Keratinocyte (primary cell): ENCODE results near the gene PRKAB1. TPM values are rescaled to one million over a fixed set of nuclear protein-coding genes. Genes with fewer than 3 reads are reported as not detected.

Experiments used
- DNase-seq: peaks from one replicate; pipeline ENCODE4 v3.0.0-alpha.2; 2011; ENCODE audit warnings: low read depth, missing footprints, low spot score
- FAIRE-seq: peaks from 2 replicates; lab custom pipeline; 2011; peaks lifted over from hg19 to GRCh38; lab: Jason Lieb, UNC
- H2AFZ ChIP-seq: 2 replicates; pipeline ENCODE4 v1.6.0; 2012; ENCODE audit warnings: low read length, control low read depth, inconsistent platforms; ENCODE audit not compliant: control insufficient read depth
- H3K27ac ChIP-seq: 2 replicates; pipeline ENCODE4 v1.5.1; 2011; ENCODE audit warnings: low read length; ENCODE audit not compliant: control insufficient read depth, insufficient read depth
- H3K27me3 ChIP-seq: 3 replicates; pipeline ENCODE4 v1.6.0; 2011; ENCODE audit warnings: low read length; ENCODE audit not compliant: control insufficient read depth, insufficient read depth; ENCODE audit errors: extremely low read depth
- H3K36me3 ChIP-seq, 2 experiments: 2 replicates in 1 of 2; 3 replicates in 1 of 2; pipeline ENCODE4 v1.5.1; 2011; ENCODE audit warnings: low read length in 2 of 2, mild to moderate bottlenecking in 1 of 2; ENCODE audit not compliant: control insufficient read depth in 2 of 2, insufficient read depth in 2 of 2; ENCODE audit errors: extremely low read depth in 1 of 2
- H3K4me1 ChIP-seq: 3 replicates; pipeline ENCODE4 v1.5.1; 2011; ENCODE audit warnings: low read length; ENCODE audit not compliant: control insufficient read depth, insufficient read depth; ENCODE audit errors: extremely low read depth
- H3K4me2 ChIP-seq: 3 replicates; pipeline ENCODE4 v1.6.0; 2011; ENCODE audit warnings: low read depth, low read length; ENCODE audit not compliant: control insufficient read depth, insufficient read depth; ENCODE audit errors: extremely low read depth
- H3K4me3 ChIP-seq, 3 experiments: fragments of 200-600 bp in 1 of 3; sonication (generic) in 1 of 3; 2 replicates in 2 of 3; 3 replicates in 1 of 3; pipeline ENCODE4 v1.5.1; 2011 to 2016; ENCODE audit warnings: low read length in 3 of 3, mild to moderate bottlenecking in 3 of 3, control low read depth in 2 of 3, inconsistent platforms in 1 of 3, low read depth in 1 of 3, mixed read lengths in 1 of 3, mixed run types in 1 of 3, moderate library complexity in 1 of 3; ENCODE audit not compliant: control insufficient read depth in 2 of 3, insufficient read depth in 2 of 3; ENCODE audit errors: extremely low read depth in 1 of 3
- H3K79me2 ChIP-seq: 2 replicates; pipeline ENCODE4 v1.6.0; 2012; ENCODE audit warnings: low read length; ENCODE audit not compliant: control insufficient read depth, insufficient read depth
- H3K9ac ChIP-seq: 3 replicates; pipeline ENCODE4 v1.6.0; 2011; ENCODE audit warnings: low read length; ENCODE audit not compliant: control insufficient read depth, insufficient read depth; ENCODE audit errors: extremely low read depth
- H3K9me1 ChIP-seq: 3 replicates; pipeline ENCODE4 v1.6.0; 2011; ENCODE audit warnings: low read length; ENCODE audit not compliant: control insufficient read depth, insufficient read depth; ENCODE audit errors: extremely low read depth
- H3K9me3 ChIP-seq: 2 replicates; pipeline ENCODE4 v1.5.1; 2012; ENCODE audit warnings: low read depth, low read length; ENCODE audit not compliant: control insufficient read depth
- H4K20me1 ChIP-seq: 3 replicates; pipeline ENCODE4 v1.6.0; 2011; ENCODE audit warnings: low read length; ENCODE audit not compliant: control insufficient read depth, insufficient read depth; ENCODE audit errors: extremely low read depth
- EZH2 ChIP-seq: IDR thresholded peaks from one replicate; pipeline ENCODE4 v1.6.1; 2012; ENCODE audit warnings: inconsistent platforms, mild to moderate bottlenecking, low read length, moderate library complexity
- dilution Hi-C: fragments of 300-500 bp; cut with MboI; formaldehyde crosslinking; loops from one replicate; pipeline ENCODE4 v1.7.0; 2020; ENCODE audit warnings: low sequenced_read_pairs; ENCODE audit not compliant: extremely low pct_ligation_motif_present
- polyA plus RNA-seq, 5 experiments: library from polyadenylated mRNA; depleted of rRNA in 3 of 5; stranded (reverse) in 3 of 5; stranded (forward) in 1 of 5; unstranded in 1 of 5; fragments of >200 nt; gene quantifications; 1 replicate in 1 of 5; 2 replicates in 3 of 5; 3 replicates in 1 of 5; pipeline versions ENCODE4 v1.2.1 to v1.2.3, GENCODE V29; 2011 to 2012; ENCODE audit warnings: missing spikeins in 2 of 5, low read depth in 1 of 5, low replicate concordance in 1 of 5
- TF ChIP-seq, protein P1 (sequence below), 3 experiments: IDR thresholded peaks in 1 of 3; conservative IDR thresholded peaks in 1 of 3; optimal IDR thresholded peaks in 1 of 3; 2 replicates in 2 of 3; 3 replicates in 1 of 3; pipeline versions ENCODE3 to v1.5.1; 2011; ENCODE audit warnings: low read length in 3 of 3, mild to moderate bottlenecking in 3 of 3, moderate library complexity in 2 of 3, control low read depth in 1 of 3, inconsistent platforms in 1 of 3; ENCODE audit not compliant: insufficient read depth in 2 of 3; ENCODE audit errors: extremely low read depth in 1 of 3

The PRKAB1 gene
- polyA plus RNA-seq, 1 donor (not counting 4 experiments of a cell fraction or from before 2014, with no cell fraction given): 22.0 TPM

DNA sequence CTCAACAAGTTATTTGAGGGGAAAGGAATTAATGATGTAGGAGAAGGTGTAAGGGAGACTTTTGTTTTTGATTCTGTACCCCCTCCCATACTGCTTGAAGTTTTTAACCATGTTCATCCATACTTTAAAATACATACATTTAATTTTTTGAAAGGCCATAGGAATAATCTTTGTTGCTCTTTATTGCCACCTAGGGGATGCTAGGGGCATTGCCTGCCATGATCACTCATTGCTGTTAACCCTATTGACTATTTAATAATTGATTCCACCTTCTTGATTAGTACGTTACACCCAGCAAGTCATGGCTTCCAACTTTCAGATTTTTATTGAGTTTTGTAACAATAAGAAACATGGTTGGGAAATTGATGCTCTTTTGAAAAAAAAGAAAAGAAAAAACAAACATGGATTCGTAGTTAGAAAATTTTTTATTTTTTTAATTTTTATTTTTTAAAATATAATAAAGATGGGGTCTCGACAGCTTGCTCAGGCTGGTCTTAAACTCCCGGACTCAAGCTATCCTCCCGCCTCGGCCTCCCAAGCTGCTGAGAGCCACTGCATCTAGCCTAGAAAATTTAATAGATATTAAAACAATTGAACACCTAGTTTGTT, 8.5 kb upstream of the PRKAB1 start:
- H3K4me3 ChIP-seq: no peak overlapping the region
- FAIRE-seq: no peak

DNA sequence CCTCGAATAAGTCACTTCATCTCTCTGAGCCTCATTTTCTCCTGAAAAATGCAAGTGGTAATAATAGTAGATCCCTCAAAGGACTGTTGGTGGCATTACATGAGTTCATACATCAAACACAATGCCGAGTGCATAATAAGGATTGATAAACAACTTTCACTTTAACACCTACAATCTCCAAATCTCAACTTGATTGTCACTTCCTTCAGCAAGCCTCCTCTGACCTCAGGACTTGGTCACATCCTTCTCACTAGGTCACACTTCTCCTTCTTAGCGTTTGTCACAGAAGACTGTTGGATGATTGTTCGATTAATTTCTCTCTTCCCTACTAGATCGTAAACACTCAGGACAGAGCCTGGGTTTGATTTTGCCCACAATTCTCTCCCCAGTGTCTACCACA, 7.9 kb upstream of the PRKAB1 start:
- Histone ChIP-seq H3K79me2 (no peaks in the 10 kb centered on the region), H3K27ac (no peak overlapping the region), H3K36me3 (no peaks in the 10 kb centered on the region), H3K4me3 (no peak overlapping the region), H3K9ac (no peak overlapping the region), H2AFZ (no peak overlapping the region), H4K20me1 (no peaks in the 10 kb centered on the region), H3K9me3 (no peaks in the 10 kb centered on the region), H3K9me1 (no peaks in the 10 kb centered on the region), H3K4me2 (no peak overlapping the region), H3K27me3 (no peaks in the 10 kb centered on the region), H3K4me1 (no peaks in the 10 kb centered on the region)
- TF ChIP-seq, protein P1, sequence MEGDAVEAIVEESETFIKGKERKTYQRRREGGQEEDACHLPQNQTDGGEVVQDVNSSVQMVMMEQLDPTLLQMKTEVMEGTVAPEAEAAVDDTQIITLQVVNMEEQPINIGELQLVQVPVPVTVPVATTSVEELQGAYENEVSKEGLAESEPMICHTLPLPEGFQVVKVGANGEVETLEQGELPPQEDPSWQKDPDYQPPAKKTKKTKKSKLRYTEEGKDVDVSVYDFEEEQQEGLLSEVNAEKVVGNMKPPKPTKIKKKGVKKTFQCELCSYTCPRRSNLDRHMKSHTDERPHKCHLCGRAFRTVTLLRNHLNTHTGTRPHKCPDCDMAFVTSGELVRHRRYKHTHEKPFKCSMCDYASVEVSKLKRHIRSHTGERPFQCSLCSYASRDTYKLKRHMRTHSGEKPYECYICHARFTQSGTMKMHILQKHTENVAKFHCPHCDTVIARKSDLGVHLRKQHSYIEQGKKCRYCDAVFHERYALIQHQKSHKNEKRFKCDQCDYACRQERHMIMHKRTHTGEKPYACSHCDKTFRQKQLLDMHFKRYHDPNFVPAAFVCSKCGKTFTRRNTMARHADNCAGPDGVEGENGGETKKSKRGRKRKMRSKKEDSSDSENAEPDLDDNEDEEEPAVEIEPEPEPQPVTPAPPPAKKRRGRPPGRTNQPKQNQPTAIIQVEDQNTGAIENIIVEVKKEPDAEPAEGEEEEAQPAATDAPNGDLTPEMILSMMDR (optimal IDR thresholded peaks at IDR 0.05 in 1 of 3, IDR thresholded peaks at IDR 0.05 in 1 of 3, conservative IDR thresholded peaks at IDR 0.05 in 1 of 3; ENCODE audit: extremely low read depth in 1 of 3, insufficient read depth in 2 of 3, low read length in 3 of 3): no peak
- TF ChIP-seq EZH2: no peak
- FAIRE-seq (no peak), DNase-seq (no peak)
- dilution Hi-C loops: no loop called here

More for the DNA sequence above, 8.5 kb upstream of the PRKAB1 start:
- Histone ChIP-seq H2AFZ (no peak overlapping the region), H3K4me1 (no peaks in the 10 kb centered on the region), H4K20me1 (no peaks in the 10 kb centered on the region), H3K9ac (no peak overlapping the region), H3K4me2 (no peak overlapping the region), H3K36me3 (no peaks in the 10 kb centered on the region), H3K9me3 (no peaks in the 10 kb centered on the region), H3K27ac (no peak overlapping the region), H3K9me1 (no peaks in the 10 kb centered on the region), H3K79me2 (no peaks in the 10 kb centered on the region), H3K27me3 (no peaks in the 10 kb centered on the region)
- dilution Hi-C loops: no loop called here
- TF ChIP-seq EZH2: no peak
- TF ChIP-seq, protein P1 (optimal IDR thresholded peaks at IDR 0.05 in 1 of 3, IDR thresholded peaks at IDR 0.05 in 1 of 3, conservative IDR thresholded peaks at IDR 0.05 in 1 of 3; ENCODE audit: extremely low read depth in 1 of 3, insufficient read depth in 2 of 3, low read length in 3 of 3): peak; percentile 33 to 81 (median 78)
- DNase-seq: no peak
